Nephron progenitor cell (in vitro differentiated cells): Measurements from ENCODE around the gene TMTC2.
"Not testable (repeated sequence)": the region's sequence is repeated elsewhere in the genome, so short reads cannot be mapped to it uniquely, and the experiment has no call there.

ENCODE experiments used
- DNase-seq: peaks from one replicate; pipeline ENCODE4 v3.0.0; 2021
- H3K27ac Mint-ChIP-seq: 2 replicates; pipeline ENCODE4 v1.8.0; 2021; ENCODE audit warnings: mild to moderate bottlenecking, moderate library complexity, mixed read lengths
- H3K27me3 Mint-ChIP-seq: 2 replicates; pipeline ENCODE4 v1.8.0; 2021; ENCODE audit warnings: mild to moderate bottlenecking, low read depth, mixed read lengths; ENCODE audit not compliant: poor library complexity
- H3K36me3 Mint-ChIP-seq: 2 replicates; pipeline ENCODE4 v1.8.0; 2021; ENCODE audit warnings: low read depth, mixed read lengths
- H3K4me1 Mint-ChIP-seq: 2 replicates; pipeline ENCODE4 v1.8.0; 2021; ENCODE audit warnings: mixed read lengths
- H3K4me3 Mint-ChIP-seq: 2 replicates; pipeline ENCODE4 v1.8.0; 2021; ENCODE audit warnings: mild to moderate bottlenecking, moderate library complexity, mixed read lengths
- H3K9me3 Mint-ChIP-seq: 2 replicates; pipeline ENCODE4 v1.8.0; 2021; ENCODE audit warnings: mild to moderate bottlenecking, moderate library complexity, mixed read lengths
- CTCF ChIP-seq: fragments of 200-600 bp; sonication (generic); IDR thresholded peaks from 2 replicates; pipeline ENCODE4 v1.5.0; 2021; ENCODE audit warnings: antibody characterized with exemption

TMTC2 gene

GRCh38 chr12:82841487-82841904, 154.8 kb downstream of the TMTC2 start:
- H3K27ac Mint-ChIP-seq = peak overlapping the region; percentile 17
- H3K9me3 Mint-ChIP-seq = peaks cover 4% of the 10 kb centered on the region
- DNase-seq = no peak
- peaks cover 26% of the 10 kb centered on the region for H3K4me1 Mint-ChIP-seq
- no peak for TF ChIP-seq CTCF
- H3K27me3 Mint-ChIP-seq = no peaks in the 10 kb centered on the region
- H3K4me3 Mint-ChIP-seq = no peak overlapping the region
- H3K36me3 Mint-ChIP-seq = peaks cover 23% of the 10 kb centered on the region

GRCh38 chr12:82842480-82842879, 155.8 kb downstream of the TMTC2 start:
- no peak for DNase-seq
- H3K4me3 Mint-ChIP-seq = no peak overlapping the region
- no peaks in the 10 kb centered on the region for H3K27me3 Mint-ChIP-seq
- H3K9me3 Mint-ChIP-seq = peaks cover 4% of the 10 kb centered on the region
- H3K4me1 Mint-ChIP-seq = peaks cover 26% of the 10 kb centered on the region
- no peak overlapping the region for H3K27ac Mint-ChIP-seq
- no peak for TF ChIP-seq CTCF
- H3K36me3 Mint-ChIP-seq = peaks cover 29% of the 10 kb centered on the region

GRCh38 chr12:82845076-82845475, 158.4 kb downstream of the TMTC2 start:
- Mint-ChIP-seq H3K4me1 (peaks cover 22% of the 10 kb centered on the region), H3K36me3 (peaks cover 33% of the 10 kb centered on the region)
- not testable (repeated sequence) for H3K27ac Mint-ChIP-seq, H3K9me3 Mint-ChIP-seq, DNase-seq, H3K27me3 Mint-ChIP-seq, H3K4me3 Mint-ChIP-seq

DNA sequence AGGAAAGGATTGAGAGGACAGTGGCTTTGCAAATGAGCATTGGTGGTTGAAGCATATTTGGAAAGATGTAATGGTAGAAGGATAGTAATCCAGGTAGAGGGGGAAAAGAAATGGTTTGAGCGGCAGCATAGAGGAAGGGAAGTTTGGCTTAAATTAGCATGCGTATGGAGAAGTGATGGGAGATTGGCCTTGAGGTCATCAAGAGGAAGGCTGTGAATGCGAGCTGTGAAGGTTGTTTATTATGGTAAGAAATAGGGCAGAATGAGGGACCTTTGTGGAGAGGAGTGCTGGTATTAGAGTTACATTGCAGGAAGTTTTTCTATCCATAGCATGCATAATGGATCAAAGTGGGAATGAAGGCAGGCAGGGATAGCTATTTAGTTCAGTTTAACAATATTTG, 162.1 kb downstream of the TMTC2 start:
- no peak overlapping the region for H3K27ac Mint-ChIP-seq
- no peaks in the 10 kb centered on the region for H3K27me3 Mint-ChIP-seq
- peaks cover 45% of the 10 kb centered on the region for H3K36me3 Mint-ChIP-seq
- H3K4me1 Mint-ChIP-seq = peaks cover 18% of the 10 kb centered on the region
- H3K9me3 Mint-ChIP-seq = peaks cover 4% of the 10 kb centered on the region
- no peak for DNase-seq
- TF ChIP-seq CTCF = no peak
- no peak overlapping the region for H3K4me3 Mint-ChIP-seq

- Mint-ChIP-seq H3K27ac (no peak overlapping the region), H3K4me3 (no peak overlapping the region), H3K27me3 (no peaks in the 10 kb centered on the region), H3K4me1 (peaks cover 26% of the 10 kb centered on the region), H3K36me3 (peaks cover 30% of the 10 kb centered on the region), H3K9me3 (peaks cover 3% of the 10 kb centered on the region)
- TF ChIP-seq CTCF = no peak
- DNase-seq = no peak
These were observed 165.8 kb downstream of the TMTC2 start for GRCh38 chr12:82852529-82852928.

- peaks cover 41% of the 10 kb centered on the region for H3K36me3 Mint-ChIP-seq
- peaks cover 17% of the 10 kb centered on the region for H3K4me1 Mint-ChIP-seq
- peaks cover 3% of the 10 kb centered on the region for H3K9me3 Mint-ChIP-seq
- H3K4me3 Mint-ChIP-seq = no peak overlapping the region
- H3K27me3 Mint-ChIP-seq = no peaks in the 10 kb centered on the region
- no peak overlapping the region for H3K27ac Mint-ChIP-seq
- TF ChIP-seq CTCF = no peak
- no peak for DNase-seq
These were observed 169.2 kb downstream of the TMTC2 start for GRCh38 chr12:82855872-82856271.
